Astrocyte (in vitro differentiated cells and primary cell): ENCODE data around the gene ERGIC3. TPM values are rescaled to one million over a fixed set of nuclear protein-coding genes. Genes with fewer than 3 reads are reported as not detected.

ENCODE experiments used
- DNase-seq: peaks from one replicate; pipeline ENCODE4 v3.0.0-alpha.2; 2010; ENCODE audit warnings: low read depth
- FAIRE-seq: peaks from 2 replicates; lab custom pipeline; 2011; peaks lifted over from hg19 to GRCh38; lab: Jason Lieb, UNC
- H2AFZ ChIP-seq: 2 replicates; pipeline ENCODE4 v1.6.0; 2012; ENCODE audit warnings: low read depth, low read length, inconsistent platforms
- H3K27ac ChIP-seq: 2 replicates; pipeline ENCODE4 v1.5.1; 2011; ENCODE audit warnings: low read depth, low read length, inconsistent platforms
- H3K27me3 ChIP-seq: 2 replicates; pipeline ENCODE4 v1.6.0; 2011; ENCODE audit warnings: low read length, inconsistent platforms; ENCODE audit not compliant: insufficient read depth
- H3K36me3 ChIP-seq: 2 replicates; pipeline ENCODE4 v1.5.1; 2011; ENCODE audit warnings: low read length, inconsistent platforms; ENCODE audit not compliant: insufficient read depth
- H3K4me1 ChIP-seq: 2 replicates; pipeline ENCODE4 v1.5.1; 2011; ENCODE audit warnings: low read length, inconsistent platforms; ENCODE audit not compliant: insufficient read depth
- H3K4me2 ChIP-seq: 2 replicates; pipeline ENCODE4 v1.6.0; 2012; ENCODE audit warnings: low read length, inconsistent platforms
- H3K4me3 ChIP-seq: 2 replicates; pipeline ENCODE4 v1.5.1; 2011; ENCODE audit warnings: low read depth, mild to moderate bottlenecking, low read length, inconsistent platforms; ENCODE audit not compliant: insufficient read depth
- H3K79me2 ChIP-seq: 2 replicates; pipeline ENCODE4 v1.6.0; 2012; ENCODE audit warnings: mild to moderate bottlenecking, low read length, inconsistent platforms; ENCODE audit not compliant: insufficient read depth
- H3K9ac ChIP-seq: 2 replicates; pipeline ENCODE4 v1.6.0; 2012; ENCODE audit warnings: mild to moderate bottlenecking, low read length, inconsistent platforms
- H3K9me3 ChIP-seq: 2 replicates; pipeline ENCODE4 v1.5.1; 2012; ENCODE audit warnings: low read depth, mild to moderate bottlenecking, low read length, inconsistent platforms; ENCODE audit not compliant: insufficient read depth
- H4K20me1 ChIP-seq: 2 replicates; pipeline ENCODE4 v1.6.0; 2012; ENCODE audit warnings: low read length, inconsistent platforms; ENCODE audit not compliant: insufficient read depth
- H3K27ac Mint-ChIP-seq: one replicate; pipeline ENCODE4 v1.8.0; 2021; ENCODE audit warnings: mild to moderate bottlenecking, mixed read lengths; ENCODE audit not compliant: unreplicated experiment
- H3K27me3 Mint-ChIP-seq: one replicate; pipeline ENCODE4 v1.8.0; 2021; ENCODE audit warnings: low read depth, mixed read lengths; ENCODE audit not compliant: unreplicated experiment
- H3K36me3 Mint-ChIP-seq: one replicate; pipeline ENCODE4 v1.8.0; 2021; ENCODE audit warnings: low read depth, mixed read lengths; ENCODE audit not compliant: unreplicated experiment
- H3K4me1 Mint-ChIP-seq: one replicate; pipeline ENCODE4 v1.8.0; 2021; ENCODE audit warnings: low read depth, mixed read lengths; ENCODE audit not compliant: unreplicated experiment
- H3K4me3 Mint-ChIP-seq: one replicate; pipeline ENCODE4 v1.8.0; 2021; ENCODE audit warnings: mild to moderate bottlenecking, moderate library complexity, mixed read lengths; ENCODE audit not compliant: unreplicated experiment
- H3K9me3 Mint-ChIP-seq: one replicate; pipeline ENCODE4 v1.8.0; 2021; ENCODE audit warnings: mild to moderate bottlenecking, mixed read lengths; ENCODE audit not compliant: unreplicated experiment
- CTCF ChIP-seq: IDR thresholded peaks from 2 replicates; pipeline ENCODE4 v1.5.1; 2011; ENCODE audit warnings: low read depth, mild to moderate bottlenecking, inconsistent platforms, low read length, moderate library complexity; ENCODE audit not compliant: insufficient read depth
- EZH2 ChIP-seq: IDR thresholded peaks from 2 replicates; pipeline ENCODE4 v1.6.1; 2012; ENCODE audit warnings: mild to moderate bottlenecking, low read length, inconsistent platforms; ENCODE audit not compliant: insufficient read depth
- total RNA-seq: library from RNA; stranded (reverse); gene quantifications from 2 replicates; pipeline ENCODE4 v1.2.1, GENCODE V29; 2021

The ERGIC3 gene
- total RNA-seq, 1 donor from 2014 or later, result 198 TPM

GRCh38 chr20:35510951-35511735 is 30.7 kb upstream of the ERGIC3 start:
- no peaks in the 10 kb centered on the region for H3K9me3 ChIP-seq
- H3K4me3 ChIP-seq, result no peak overlapping the region
- no peaks in the 10 kb centered on the region for H3K27me3 ChIP-seq
- no peak overlapping the region for H2AFZ ChIP-seq
- peaks cover 56% of the 10 kb centered on the region for H4K20me1 ChIP-seq
- H3K27ac ChIP-seq, result no peak overlapping the region
- DNase-seq, result peak; percentile 66
- TF ChIP-seq EZH2 (no peak), CTCF (no peak)
- Mint-ChIP-seq H3K36me3 (peaks cover 38% of the 10 kb centered on the region), H3K4me3 (no peak overlapping the region), H3K27ac (no peak overlapping the region), H3K27me3 (no peaks in the 10 kb centered on the region), H3K9me3 (no peaks in the 10 kb centered on the region), H3K4me1 (peaks cover 18% of the 10 kb centered on the region)
- H3K79me2 ChIP-seq, result no peaks in the 10 kb centered on the region
- H3K4me2 ChIP-seq, result no peak overlapping the region
- no peak overlapping the region for H3K9ac ChIP-seq
- FAIRE-seq, result no peak
- peaks cover 28% of the 10 kb centered on the region for H3K36me3 ChIP-seq
- peaks cover 18% of the 10 kb centered on the region for H3K4me1 ChIP-seq

- Mint-ChIP-seq H3K36me3 (peaks cover 35% of the 10 kb centered on the region), H3K27me3 (no peaks in the 10 kb centered on the region), H3K27ac (peak overlapping the region; percentile 45), H3K4me1 (peaks cover 18% of the 10 kb centered on the region), H3K4me3 (no peak overlapping the region), H3K9me3 (no peaks in the 10 kb centered on the region)
- no peak for FAIRE-seq
- Histone ChIP-seq H3K9me3 (no peaks in the 10 kb centered on the region), H3K36me3 (peaks cover 26% of the 10 kb centered on the region), H3K4me2 (no peak overlapping the region), H4K20me1 (peaks cover 56% of the 10 kb centered on the region), H3K27ac (no peak overlapping the region), H3K9ac (no peak overlapping the region), H3K4me1 (peaks cover 20% of the 10 kb centered on the region), H2AFZ (no peak overlapping the region), H3K4me3 (no peak overlapping the region), H3K27me3 (no peaks in the 10 kb centered on the region), H3K79me2 (no peaks in the 10 kb centered on the region)
- DNase-seq, result peak; percentile 35
- TF ChIP-seq EZH2, result no peak
- TF ChIP-seq CTCF, result peak; percentile 60
Measured at GRCh38 chr20:35511814-35512420, 30.0 kb upstream of the ERGIC3 start.
